ENCODE results near the gene DENND1B. TPM values are rescaled to one million over a fixed set of nuclear protein-coding genes. Genes with fewer than 3 reads are reported as not detected.

DENND1B gene
- polyA plus RNA-seq, 2 of the 4 experiments (the other 2 are of a cell fraction), result 2.9 to 10.5 TPM

DNA sequence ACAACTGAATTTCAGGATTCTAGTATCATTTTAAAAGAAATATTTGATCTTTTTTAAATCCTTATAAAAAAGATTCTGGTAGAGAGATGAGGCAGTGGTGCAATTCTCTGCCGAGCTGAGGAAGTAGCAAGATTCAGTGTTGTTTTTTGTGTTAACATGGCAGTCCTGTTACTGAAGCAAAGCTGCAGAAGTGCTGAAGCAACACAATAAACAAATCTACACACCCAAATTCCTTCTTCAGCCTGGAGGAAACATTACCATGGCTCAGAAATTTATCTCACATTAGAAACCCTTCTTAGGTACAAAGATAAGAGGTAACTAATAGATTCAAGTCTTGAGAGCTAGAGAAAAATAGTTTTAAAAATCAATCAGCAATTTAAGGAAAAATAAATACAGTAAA is 216.0 kb downstream of the DENND1B start:
- Histone ChIP-seq H3K9me3 (no peaks in the 10 kb centered on the region), H3K4me1 (peaks cover 18% of the 10 kb centered on the region; the same call in 1 of the 3 replicates), H3K27ac (no peak overlapping the region), H3K4me2 (peak overlapping the region; percentile 3; the same call in 1 of the 3 replicates), H3K4me3 (no peak overlapping the region)
- no peak for DNase-seq (ENCODE audit: low read depth in 1 of 2, low spot score in 1 of 2)
- no peak for FAIRE-seq
- no peak for ATAC-seq
- TF ChIP-seq, protein P1, sequence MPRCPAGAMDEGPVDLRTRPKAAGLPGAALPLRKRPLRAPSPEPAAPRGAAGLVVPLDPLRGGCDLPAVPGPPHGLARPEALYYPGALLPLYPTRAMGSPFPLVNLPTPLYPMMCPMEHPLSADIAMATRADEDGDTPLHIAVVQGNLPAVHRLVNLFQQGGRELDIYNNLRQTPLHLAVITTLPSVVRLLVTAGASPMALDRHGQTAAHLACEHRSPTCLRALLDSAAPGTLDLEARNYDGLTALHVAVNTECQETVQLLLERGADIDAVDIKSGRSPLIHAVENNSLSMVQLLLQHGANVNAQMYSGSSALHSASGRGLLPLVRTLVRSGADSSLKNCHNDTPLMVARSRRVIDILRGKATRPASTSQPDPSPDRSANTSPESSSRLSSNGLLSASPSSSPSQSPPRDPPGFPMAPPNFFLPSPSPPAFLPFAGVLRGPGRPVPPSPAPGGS (IDR thresholded peaks at IDR 0.05), result no peak
- TF ChIP-seq FOSL2 (IDR thresholded peaks at IDR 0.05), result no peak
- no peak for TF ChIP-seq FOSL2 (CRISPR knock-in tag; IDR thresholded peaks at IDR 0.05)
- TF ChIP-seq, protein P2, sequence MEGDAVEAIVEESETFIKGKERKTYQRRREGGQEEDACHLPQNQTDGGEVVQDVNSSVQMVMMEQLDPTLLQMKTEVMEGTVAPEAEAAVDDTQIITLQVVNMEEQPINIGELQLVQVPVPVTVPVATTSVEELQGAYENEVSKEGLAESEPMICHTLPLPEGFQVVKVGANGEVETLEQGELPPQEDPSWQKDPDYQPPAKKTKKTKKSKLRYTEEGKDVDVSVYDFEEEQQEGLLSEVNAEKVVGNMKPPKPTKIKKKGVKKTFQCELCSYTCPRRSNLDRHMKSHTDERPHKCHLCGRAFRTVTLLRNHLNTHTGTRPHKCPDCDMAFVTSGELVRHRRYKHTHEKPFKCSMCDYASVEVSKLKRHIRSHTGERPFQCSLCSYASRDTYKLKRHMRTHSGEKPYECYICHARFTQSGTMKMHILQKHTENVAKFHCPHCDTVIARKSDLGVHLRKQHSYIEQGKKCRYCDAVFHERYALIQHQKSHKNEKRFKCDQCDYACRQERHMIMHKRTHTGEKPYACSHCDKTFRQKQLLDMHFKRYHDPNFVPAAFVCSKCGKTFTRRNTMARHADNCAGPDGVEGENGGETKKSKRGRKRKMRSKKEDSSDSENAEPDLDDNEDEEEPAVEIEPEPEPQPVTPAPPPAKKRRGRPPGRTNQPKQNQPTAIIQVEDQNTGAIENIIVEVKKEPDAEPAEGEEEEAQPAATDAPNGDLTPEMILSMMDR (IDR thresholded peaks at IDR 0.05), result no peak
- no peak for TF ChIP-seq TFCP2L1 (CRISPR knock-in tag; IDR thresholded peaks at IDR 0.05)
- no peak for TF ChIP-seq NR3C1 (IDR thresholded peaks at IDR 0.05)
- no peak for TF ChIP-seq MAFK (IDR thresholded peaks at IDR 0.05; ENCODE audit: partially characterized antibody)
- TF ChIP-seq ZNF302 (CRISPR knock-in tag; IDR thresholded peaks at IDR 0.05), result no peak
- no peak for TF ChIP-seq MAZ (IDR thresholded peaks at IDR 0.05; ENCODE audit: borderline replicate concordance, low read depth, low read length)
- no peak for TF ChIP-seq RCOR1 (IDR thresholded peaks at IDR 0.05; ENCODE audit: low read depth, low read length)
- TF ChIP-seq KDM5A (IDR thresholded peaks at IDR 0.05), result no peak
- TF ChIP-seq GATA3 (IDR thresholded peaks at IDR 0.05; ENCODE audit: borderline replicate concordance), result no peak
- no peak for TF ChIP-seq EHMT2 (IDR thresholded peaks at IDR 0.05; ENCODE audit: low read depth)
- TF ChIP-seq RAD21 (conservative IDR thresholded peaks at IDR 0.05 in 1 of 2, IDR thresholded peaks at IDR 0.05 in 1 of 2), result no peak
- no peak for TF ChIP-seq CEBPB (IDR thresholded peaks at IDR 0.05)
- POLR2A ChIA-PET, result no interaction called here
- 60% methylated on average over 1 of the region's 1 CpG for WGBS (ENCODE audit: missing lambda C conversion rate)
- CTCF ChIA-PET, result no interaction called here

DNA sequence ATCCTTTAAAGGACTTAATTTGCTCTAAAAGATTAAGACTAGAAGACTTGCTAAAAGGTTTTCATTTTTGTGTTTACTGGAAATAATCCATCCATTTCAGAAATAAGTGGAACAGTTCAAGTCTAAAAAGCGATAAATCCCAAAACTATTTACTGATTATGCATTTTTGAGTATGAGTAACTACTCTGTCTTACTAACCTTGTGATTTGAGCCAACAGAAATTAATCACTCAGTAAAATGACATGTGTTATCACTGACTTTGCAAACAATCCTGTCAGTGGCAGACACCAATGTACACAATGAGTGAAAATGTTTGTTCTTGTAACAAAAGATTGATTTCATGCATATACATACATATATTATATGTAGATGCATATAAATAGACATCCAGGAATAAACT is 218.0 kb downstream of the DENND1B start:
- H3K9me3 ChIP-seq, result no peaks in the 10 kb centered on the region
- ChIA-PET POLR2A (no interaction called here), CTCF (no interaction called here)
- TF ChIP-seq, protein P2 (IDR thresholded peaks at IDR 0.05), result no peak
- TF ChIP-seq ZC3H11A (IDR thresholded peaks at IDR 0.05) (no peak), GATA3 (IDR thresholded peaks at IDR 0.05; ENCODE audit: borderline replicate concordance) (peak; percentile 62; the same call in 1 of the 2 replicates), RCOR1 (IDR thresholded peaks at IDR 0.05; ENCODE audit: low read depth, low read length) (no peak), MYC (IDR thresholded peaks at IDR 0.05; ENCODE audit: borderline replicate concordance, low read length) (no peak), NFE2L2 (conservative IDR thresholded peaks at IDR 0.05; ENCODE audit: low read length) (no peak), FOSL2 (IDR thresholded peaks at IDR 0.05) (peak; percentile 18; the same call in 1 of the 2 replicates), FOSL2 (CRISPR knock-in tag; IDR thresholded peaks at IDR 0.05) (peak; percentile 50), CBX2 (IDR thresholded peaks at IDR 0.05; ENCODE audit: borderline replicate concordance, low read depth) (no peak), JUNB (IDR thresholded peaks at IDR 0.05) (0 out of 2 replicates have a peak, but pooled peaks have one; percentile 33), SMC3 (IDR thresholded peaks at IDR 0.05) (no peak), CEBPB (IDR thresholded peaks at IDR 0.05) (no peak), HOXB5 (CRISPR knock-in tag; IDR thresholded peaks at IDR 0.05) (peak; percentile 91), KDM1A (IDR thresholded peaks at IDR 0.05; ENCODE audit: low read depth) (no peak), KDM5A (IDR thresholded peaks at IDR 0.05) (no peak), SREBF2 (IDR thresholded peaks at IDR 0.05) (no peak), NPAS2 (CRISPR knock-in tag; IDR thresholded peaks at IDR 0.05; ENCODE audit: borderline replicate concordance) (no peak), HOXB13 (CRISPR knock-in tag; IDR thresholded peaks at IDR 0.05; ENCODE audit: low read depth) (no peak), MAFK (IDR thresholded peaks at IDR 0.05; ENCODE audit: partially characterized antibody) (peak; percentile 63), EP300 (IDR thresholded peaks at IDR 0.05) (no peak), NR3C1 (IDR thresholded peaks at IDR 0.05) (no peak), RAD21 (conservative IDR thresholded peaks at IDR 0.05 in 1 of 2, IDR thresholded peaks at IDR 0.05 in 1 of 2) (no peak)
- ATAC-seq (peak in 1 of 2 experiments; percentile 84; a peak in 3 of 6 replicates), DNase-seq (ENCODE audit: low read depth in 1 of 2, low spot score in 1 of 2) (peak in 1 of 2 experiments; percentile 37), FAIRE-seq (no peak)
- H3K4me2 ChIP-seq, result peak overlapping the region; percentile 23
- H3K4me1 ChIP-seq, result peaks cover 18% of the 10 kb centered on the region; the same call in 1 of the 3 replicates
- H3K27ac ChIP-seq, result no peak overlapping the region
- no peak overlapping the region for H3K4me3 ChIP-seq
- WGBS (ENCODE audit: missing lambda C conversion rate), result 12% methylated on average over 1 of the region's 1 CpG

Data from A549 (cell line).